SK-N-SH (cell line): Measurements from ENCODE around the gene CCT2. TPM values are rescaled to one million over a fixed set of nuclear protein-coding genes. Genes with fewer than 3 reads are reported as not detected.

Source experiments
- CTCF ChIA-PET: fragments of 300-600, 350-600 bp; formaldehyde crosslinking; extraction: SDS; loops from one replicate; lab custom pipeline; 2021; lab: Yijun Ruan, JAX
- POLR2A ChIA-PET: fragments of 350-600 bp; sonication (Branson Sonifier 250); formaldehyde crosslinking; extraction: SDS; loops from one replicate; lab custom pipeline; 2020; ENCODE audit warnings: antibody characterized with exemption, inconsistent platforms; lab: Yijun Ruan, JAX
- DNase-seq: peaks from one replicate; pipeline ENCODE4 v3.0.0; 2012
- H2AFZ ChIP-seq: fragments of 200-600 bp; sonication (generic); 2 replicates; pipeline ENCODE4 v1.8.1; 2016; ENCODE audit warnings: antibody characterized with exemption, mild to moderate bottlenecking, low read depth
- H3F3A ChIP-seq: fragments of 200-600 bp; sonication (generic); replicated peaks from 2 replicates; pipeline ENCODE3; 2016; ENCODE audit warnings: antibody characterized with exemption, mild to moderate bottlenecking; ENCODE audit not compliant: insufficient read depth
- H3K27ac ChIP-seq, 2 experiments: fragments of 200-500 bp in 1 of 2; fragments of 200-600 bp in 1 of 2; sonication (Bioruptor generic) in 1 of 2; sonication (generic), shearing (Covaris generic) in 1 of 2; 2 replicates each; pipeline versions ENCODE4 v1.5.1 to v1.6.1; 2014 to 2016; ENCODE audit warnings: low read depth in 2 of 2, inconsistent platforms in 1 of 2, low read length in 1 of 2, mild to moderate bottlenecking in 1 of 2, mixed read lengths in 1 of 2
- H3K27me3 ChIP-seq: fragments of 200-600 bp; sonication (generic), shearing (Covaris generic); 2 replicates; pipeline ENCODE4 v1.6.1; 2016; ENCODE audit warnings: mixed run types; ENCODE audit not compliant: insufficient read depth
- H3K36me3 ChIP-seq, 2 experiments: fragments of 200-500 bp in 1 of 2; fragments of 200-600 bp in 1 of 2; sonication (Bioruptor generic) in 1 of 2; sonication (generic) in 1 of 2; replicated peaks in 1 of 2; 2 replicates each; pipeline versions ENCODE3 to v1.5.1; 2014 to 2016; ENCODE audit warnings: low read length in 1 of 2, mild to moderate bottlenecking in 1 of 2; ENCODE audit not compliant: insufficient read depth in 2 of 2, control insufficient read depth in 1 of 2
- H3K4me1 ChIP-seq, 2 experiments: fragments of 200-500 bp in 1 of 2; fragments of 200-600 bp in 1 of 2; sonication (Bioruptor generic) in 1 of 2; sonication (generic), shearing (Covaris generic) in 1 of 2; 2 replicates each; pipeline versions ENCODE4 v1.5.1 to v1.6.1; 2014 to 2016; ENCODE audit warnings: low read depth in 1 of 2, low read length in 1 of 2, mixed run types in 1 of 2; ENCODE audit not compliant: insufficient read depth in 2 of 2, control insufficient read depth in 1 of 2
- H3K4me2 ChIP-seq: fragments of 200-600 bp; sonication (generic), shearing (Covaris generic); 2 replicates; pipeline ENCODE4 v1.6.1; 2017; ENCODE audit warnings: mixed run types
- H3K4me3 ChIP-seq, 2 experiments: fragments of 200-500 bp in 1 of 2; fragments of 200-600 bp in 1 of 2; sonication (Bioruptor generic) in 1 of 2; sonication (generic), shearing (Covaris generic) in 1 of 2; 2 replicates each; pipeline versions ENCODE4 v1.5.1 to v1.8.1; 2014 to 2016; ENCODE audit warnings: low read depth in 2 of 2, inconsistent platforms in 1 of 2, low read length in 1 of 2, mild to moderate bottlenecking in 1 of 2, mixed read lengths in 1 of 2, moderate library complexity in 1 of 2
- H3K79me2 ChIP-seq: fragments of 200-600 bp; sonication (generic); 2 replicates; pipeline ENCODE4 v1.8.1; 2017; ENCODE audit warnings: mild to moderate bottlenecking; ENCODE audit not compliant: insufficient read depth
- H3K9ac ChIP-seq: fragments of 200-600 bp; sonication (generic); 2 replicates; pipeline ENCODE4 v1.6.1; 2017; ENCODE audit warnings: mixed run types
- H3K9me2 ChIP-seq: fragments of 200-600 bp; sonication (generic); 2 replicates; pipeline ENCODE4 v1.6.1; 2017; ENCODE audit warnings: mixed run types
- H3K9me3 ChIP-seq: fragments of 200-600 bp; sonication (generic); 2 replicates; pipeline ENCODE4 v1.6.1; 2017; ENCODE audit warnings: mixed run types, mild to moderate bottlenecking, moderate library complexity
- H4K20me1 ChIP-seq: fragments of 200-600 bp; sonication (generic); 2 replicates; pipeline ENCODE4 v1.6.1; 2017; ENCODE audit warnings: mild to moderate bottlenecking, mixed run types; ENCODE audit not compliant: insufficient read depth
- FOSL2 ChIP-seq: IDR thresholded peaks from 2 replicates; pipeline ENCODE4 v1.4.0; 2012; ENCODE audit warnings: low read depth, mild to moderate bottlenecking, moderate library complexity, borderline replicate concordance
- FOXJ3 ChIP-seq: sonication (generic); formaldehyde crosslinking; IDR thresholded peaks from 2 replicates; pipeline ENCODE4 v1.5.1; 2020; ENCODE audit warnings: mild to moderate bottlenecking, missing genetic modification reagents
- MXI1 ChIP-seq: IDR thresholded peaks from 2 replicates; pipeline ENCODE4 v1.6.1; 2012; ENCODE audit warnings: mild to moderate bottlenecking, low read depth, low read length, improper control_type of control experiment
- POLR2AphosphoS5 ChIP-seq: IDR thresholded peaks from 2 replicates; pipeline ENCODE4 v1.6.1; 2012; ENCODE audit warnings: low read depth, low read length
- RAD21 ChIP-seq: IDR thresholded peaks from 2 replicates; pipeline ENCODE4 v1.6.1; 2012; ENCODE audit warnings: mild to moderate bottlenecking, low read length
- RXRA ChIP-seq: IDR thresholded peaks from 2 replicates; pipeline ENCODE4 v1.4.0; 2012; ENCODE audit warnings: low read depth, mild to moderate bottlenecking, borderline replicate concordance
- SMC3 ChIP-seq: IDR thresholded peaks from 2 replicates; pipeline ENCODE4 v1.6.1; 2012; ENCODE audit warnings: low read depth, low read length, improper control_type of control experiment
- TAF1 ChIP-seq: IDR thresholded peaks from 2 replicates; pipeline ENCODE4 v1.6.1; 2012; ENCODE audit warnings: low read depth, mild to moderate bottlenecking, low read length, moderate library complexity, borderline replicate concordance
- TCF12 ChIP-seq: IDR thresholded peaks from 2 replicates; pipeline ENCODE4 v1.4.0; 2012
- WGBS: methylation state at CpG from one replicate; pipeline ENCODE4 v1.1.6; 2017; ENCODE audit warnings: low lambda C conversion rate; 5-methylcytosine and 5-hydroxymethylcytosine counted together
- polyA plus RNA-seq, 3 experiments: library from polyadenylated mRNA; depleted of rRNA; stranded (reverse); fragments of >200 nt; gene quantifications; 2 replicates each; pipeline ENCODE4 v1.2.3, GENCODE V29; 2012
- TF ChIP-seq, protein P1 (sequence below): IDR thresholded peaks from 2 replicates; pipeline ENCODE4; 2012
- TF ChIP-seq, protein P2 (sequence below): IDR thresholded peaks from 2 replicates; pipeline ENCODE4 v1.4.0; 2012; ENCODE audit warnings: low read depth
- TF ChIP-seq, protein P3 (sequence below): fragments of 200-600 bp; sonication (generic); IDR thresholded peaks from 2 replicates; pipeline ENCODE4 v1.6.1; 2017; ENCODE audit warnings: antibody characterized with exemption, mild to moderate bottlenecking, moderate library complexity

CCT2 gene
- polyA plus RNA-seq, 1 of the 3 experiments (the other 2 are of a cell fraction), result 181 TPM

DNA sequence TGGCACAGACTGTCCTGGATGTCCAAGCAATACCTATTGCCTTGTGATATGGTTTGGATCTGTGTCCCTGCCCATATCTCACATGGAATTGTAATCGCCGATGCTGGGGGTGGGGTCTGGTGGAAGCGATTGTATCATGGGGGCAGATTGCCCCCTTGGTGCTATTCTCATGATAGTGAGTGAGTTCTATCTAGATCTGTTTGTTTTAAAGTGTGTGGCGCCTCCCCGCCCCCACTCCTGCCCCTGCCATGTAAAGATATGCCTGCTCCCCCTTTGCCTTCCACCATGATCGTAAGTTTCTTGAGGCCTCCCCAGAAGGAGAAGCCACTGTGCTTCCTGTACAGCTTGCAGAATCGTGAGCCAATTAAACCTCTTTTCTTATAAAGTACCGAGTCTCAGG is 42.2 kb downstream of the CCT2 start:
- 60% methylated on average over 5 of the region's 8 CpGs for WGBS
- TF ChIP-seq SMC3, result no peak
- TF ChIP-seq TCF12, result no peak
- TF ChIP-seq, protein P1, sequence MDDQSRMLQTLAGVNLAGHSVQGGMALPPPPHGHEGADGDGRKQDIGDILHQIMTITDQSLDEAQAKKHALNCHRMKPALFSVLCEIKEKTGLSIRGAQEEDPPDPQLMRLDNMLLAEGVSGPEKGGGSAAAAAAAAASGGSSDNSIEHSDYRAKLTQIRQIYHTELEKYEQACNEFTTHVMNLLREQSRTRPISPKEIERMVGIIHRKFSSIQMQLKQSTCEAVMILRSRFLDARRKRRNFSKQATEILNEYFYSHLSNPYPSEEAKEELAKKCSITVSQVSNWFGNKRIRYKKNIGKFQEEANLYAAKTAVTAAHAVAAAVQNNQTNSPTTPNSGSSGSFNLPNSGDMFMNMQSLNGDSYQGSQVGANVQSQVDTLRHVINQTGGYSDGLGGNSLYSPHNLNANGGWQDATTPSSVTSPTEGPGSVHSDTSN, result no peak
- no peak for TF ChIP-seq MXI1
- no peak for TF ChIP-seq FOXJ3 (CRISPR knock-in tag)
- TF ChIP-seq POLR2AphosphoS5, result no peak
- TF ChIP-seq RXRA, result no peak
- no peak for TF ChIP-seq TAF1
- TF ChIP-seq, protein P2, sequence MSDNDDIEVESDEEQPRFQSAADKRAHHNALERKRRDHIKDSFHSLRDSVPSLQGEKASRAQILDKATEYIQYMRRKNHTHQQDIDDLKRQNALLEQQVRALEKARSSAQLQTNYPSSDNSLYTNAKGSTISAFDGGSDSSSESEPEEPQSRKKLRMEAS, result no peak
- ChIA-PET POLR2A (no interaction called here), CTCF (interaction anchor here (1.7 kb wide), 1 partner anchor 12 kb away, joined by 6 read pairs; no protein-coding TSS in a partner anchor)
- Histone ChIP-seq H3K4me1 (peaks cover 0 to 11% of the 10 kb centered on the region in 2 experiments; a peak in 1 of 4 replicates), H3K79me2 (no peaks in the 10 kb centered on the region), H3K36me3 (no peaks in the 10 kb centered on the region), H2AFZ (no peak overlapping the region), H3K27me3 (no peaks in the 10 kb centered on the region; the same call in 1 of the 2 replicates), H3F3A (no peaks in the 10 kb centered on the region), H3K4me3 (no peak overlapping the region), H3K9me2 (no peaks in the 10 kb centered on the region), H4K20me1 (no peaks in the 10 kb centered on the region), H3K9me3 (no peaks in the 10 kb centered on the region), H3K4me2 (no peak overlapping the region), H3K27ac (no peak overlapping the region), H3K9ac (no peak overlapping the region)
- DNase-seq, result no peak

DNA sequence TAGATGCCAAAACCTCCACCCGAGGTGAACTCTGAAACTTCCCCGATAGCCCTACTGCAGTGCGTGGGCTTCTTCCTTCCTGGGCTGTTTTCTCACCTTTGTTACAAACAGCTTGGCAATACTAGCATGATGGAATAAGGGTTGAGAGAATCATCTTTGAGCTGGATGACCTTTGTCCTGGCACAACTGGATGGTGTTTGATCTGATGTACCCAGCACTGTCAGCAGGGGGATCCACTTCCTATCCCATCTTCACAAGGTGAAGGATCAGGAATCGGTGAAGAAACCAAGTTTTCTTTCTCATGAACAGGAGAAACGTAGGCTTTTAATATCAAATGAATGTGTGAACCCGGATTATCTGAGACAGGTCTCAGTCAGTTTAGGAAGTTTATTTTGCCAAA is 44.9 kb downstream of the CCT2 start:
- no peak overlapping the region for H3K4me3 ChIP-seq
- H3K36me3 ChIP-seq, result no peaks in the 10 kb centered on the region
- no peaks in the 10 kb centered on the region for H4K20me1 ChIP-seq
- ChIA-PET POLR2A (no interaction called here), CTCF (interaction anchor here (1.5 to 2.6 kb wide), 2 partner anchors 10 to 48 kb away, joined by 3 to 22 read pairs; no protein-coding TSS in a partner anchor)
- no peak overlapping the region for H2AFZ ChIP-seq
- DNase-seq, result no peak
- H3K9me3 ChIP-seq, result no peaks in the 10 kb centered on the region
- WGBS, result 68% methylated on average over 6 of the region's 6 CpGs
- no peak overlapping the region for H3K9ac ChIP-seq
- H3K4me2 ChIP-seq, result no peak overlapping the region
- H3K79me2 ChIP-seq, result no peaks in the 10 kb centered on the region
- no peak overlapping the region for H3K27ac ChIP-seq
- H3F3A ChIP-seq, result no peaks in the 10 kb centered on the region
- TF ChIP-seq FOSL2 (no peak), RAD21 (peak; percentile 19; the same call in 1 of the 2 replicates)
- TF ChIP-seq, protein P3, sequence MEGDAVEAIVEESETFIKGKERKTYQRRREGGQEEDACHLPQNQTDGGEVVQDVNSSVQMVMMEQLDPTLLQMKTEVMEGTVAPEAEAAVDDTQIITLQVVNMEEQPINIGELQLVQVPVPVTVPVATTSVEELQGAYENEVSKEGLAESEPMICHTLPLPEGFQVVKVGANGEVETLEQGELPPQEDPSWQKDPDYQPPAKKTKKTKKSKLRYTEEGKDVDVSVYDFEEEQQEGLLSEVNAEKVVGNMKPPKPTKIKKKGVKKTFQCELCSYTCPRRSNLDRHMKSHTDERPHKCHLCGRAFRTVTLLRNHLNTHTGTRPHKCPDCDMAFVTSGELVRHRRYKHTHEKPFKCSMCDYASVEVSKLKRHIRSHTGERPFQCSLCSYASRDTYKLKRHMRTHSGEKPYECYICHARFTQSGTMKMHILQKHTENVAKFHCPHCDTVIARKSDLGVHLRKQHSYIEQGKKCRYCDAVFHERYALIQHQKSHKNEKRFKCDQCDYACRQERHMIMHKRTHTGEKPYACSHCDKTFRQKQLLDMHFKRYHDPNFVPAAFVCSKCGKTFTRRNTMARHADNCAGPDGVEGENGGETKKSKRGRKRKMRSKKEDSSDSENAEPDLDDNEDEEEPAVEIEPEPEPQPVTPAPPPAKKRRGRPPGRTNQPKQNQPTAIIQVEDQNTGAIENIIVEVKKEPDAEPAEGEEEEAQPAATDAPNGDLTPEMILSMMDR, result peak; percentile 36; the same call in 1 of the 2 replicates
- TF ChIP-seq, all 33 proteins: peak for 2
- H3K4me1 ChIP-seq, result no peaks in the 10 kb centered on the region
- no peaks in the 10 kb centered on the region for H3K27me3 ChIP-seq
- no peaks in the 10 kb centered on the region for H3K9me2 ChIP-seq
